Measurements from ENCODE around the gene P4HA3. TPM values are rescaled to one million over a fixed set of nuclear protein-coding genes. Genes with fewer than 3 reads are reported as not detected.

The P4HA3 gene
- total RNA-seq, 1 donor from 2014 or later: 0.26 TPM

DNA sequence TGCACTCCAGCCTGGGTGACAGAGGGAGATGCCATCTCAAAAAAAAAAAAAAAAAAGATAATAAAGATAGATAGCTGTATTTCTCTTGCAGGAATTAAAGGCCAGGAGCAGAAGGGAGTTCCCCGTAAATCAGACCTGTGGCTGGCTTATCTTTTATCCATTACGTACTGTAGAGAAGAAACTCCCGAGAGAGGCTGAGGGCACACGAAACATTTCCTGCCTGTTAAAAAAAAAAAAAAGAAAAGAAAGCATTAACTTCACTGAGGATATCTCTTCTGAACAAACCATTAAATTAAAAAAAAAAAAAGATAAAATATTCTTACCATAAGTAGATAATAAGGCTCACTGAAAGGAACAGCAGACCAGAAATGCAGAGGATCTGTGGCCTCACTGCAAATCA, 22.5 kb downstream of the P4HA3 start:
- Histone ChIP-seq H3K36me3 (ENCODE audit: control insufficient read depth, insufficient read depth, low read length) (no peaks in the 10 kb centered on the region), H3K4me3 (ENCODE audit: low read depth, low read length) (no peak overlapping the region), H3K27me3 (ENCODE audit: control insufficient read depth, insufficient read depth, low read length) (no peaks in the 10 kb centered on the region)
- FAIRE-seq: no peak
- no peak for DNase-seq (ENCODE audit: low read depth)
- TF ChIP-seq, protein P1, sequence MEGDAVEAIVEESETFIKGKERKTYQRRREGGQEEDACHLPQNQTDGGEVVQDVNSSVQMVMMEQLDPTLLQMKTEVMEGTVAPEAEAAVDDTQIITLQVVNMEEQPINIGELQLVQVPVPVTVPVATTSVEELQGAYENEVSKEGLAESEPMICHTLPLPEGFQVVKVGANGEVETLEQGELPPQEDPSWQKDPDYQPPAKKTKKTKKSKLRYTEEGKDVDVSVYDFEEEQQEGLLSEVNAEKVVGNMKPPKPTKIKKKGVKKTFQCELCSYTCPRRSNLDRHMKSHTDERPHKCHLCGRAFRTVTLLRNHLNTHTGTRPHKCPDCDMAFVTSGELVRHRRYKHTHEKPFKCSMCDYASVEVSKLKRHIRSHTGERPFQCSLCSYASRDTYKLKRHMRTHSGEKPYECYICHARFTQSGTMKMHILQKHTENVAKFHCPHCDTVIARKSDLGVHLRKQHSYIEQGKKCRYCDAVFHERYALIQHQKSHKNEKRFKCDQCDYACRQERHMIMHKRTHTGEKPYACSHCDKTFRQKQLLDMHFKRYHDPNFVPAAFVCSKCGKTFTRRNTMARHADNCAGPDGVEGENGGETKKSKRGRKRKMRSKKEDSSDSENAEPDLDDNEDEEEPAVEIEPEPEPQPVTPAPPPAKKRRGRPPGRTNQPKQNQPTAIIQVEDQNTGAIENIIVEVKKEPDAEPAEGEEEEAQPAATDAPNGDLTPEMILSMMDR (IDR thresholded peaks at IDR 0.05; ENCODE audit: insufficient read depth, low read length, severe bottlenecking): no peak

DNA sequence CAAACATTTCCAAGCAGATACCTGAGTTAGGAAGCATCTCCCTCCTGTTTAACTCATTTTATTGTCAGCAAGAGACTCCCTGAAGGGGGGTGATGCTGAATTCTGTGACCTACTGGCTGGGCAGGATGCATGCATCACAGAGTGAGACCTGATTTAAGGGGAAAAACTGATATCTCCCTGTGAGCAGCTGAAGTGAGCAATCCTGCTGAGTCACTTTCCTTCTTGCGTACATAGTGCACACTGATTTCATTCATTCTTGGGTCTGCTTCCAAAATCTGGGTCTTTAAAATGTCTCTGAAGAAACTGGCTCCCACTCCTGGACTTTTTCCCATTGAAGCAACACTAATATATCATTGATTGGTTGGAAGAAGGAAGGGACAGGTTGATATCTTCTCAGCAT, 23.3 kb downstream of the P4HA3 start:
- no peaks in the 10 kb centered on the region for H3K36me3 ChIP-seq (ENCODE audit: control insufficient read depth, insufficient read depth, low read length)
- DNase-seq (ENCODE audit: low read depth) (peak; percentile 90), FAIRE-seq (no peak)
- TF ChIP-seq, protein P1 (IDR thresholded peaks at IDR 0.05; ENCODE audit: insufficient read depth, low read length, severe bottlenecking): no peak
- H3K4me3 ChIP-seq (ENCODE audit: low read depth, low read length): no peak overlapping the region
- H3K27me3 ChIP-seq (ENCODE audit: control insufficient read depth, insufficient read depth, low read length): no peaks in the 10 kb centered on the region

DNA sequence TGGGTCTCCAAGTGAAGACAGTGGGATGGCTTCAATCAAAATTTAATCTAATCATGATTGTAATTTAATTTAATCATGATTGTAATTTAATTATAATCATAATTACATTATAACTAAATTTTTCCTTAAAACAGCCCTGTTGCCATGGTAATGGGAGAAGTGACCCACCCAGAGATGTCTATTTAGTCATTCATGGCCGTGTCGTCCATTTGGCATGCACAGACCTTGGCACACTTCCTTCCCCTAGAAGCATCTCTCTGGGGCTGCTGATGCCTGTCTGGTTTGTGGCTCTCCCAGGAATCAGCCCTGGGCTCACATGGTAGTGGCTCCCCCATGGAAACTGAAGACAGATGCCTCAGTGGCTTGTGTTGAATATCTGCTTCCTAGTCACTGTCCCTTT, 27.0 kb downstream of the P4HA3 start:
- DNase-seq (ENCODE audit: low read depth): no peak
- FAIRE-seq: no peak

DNA sequence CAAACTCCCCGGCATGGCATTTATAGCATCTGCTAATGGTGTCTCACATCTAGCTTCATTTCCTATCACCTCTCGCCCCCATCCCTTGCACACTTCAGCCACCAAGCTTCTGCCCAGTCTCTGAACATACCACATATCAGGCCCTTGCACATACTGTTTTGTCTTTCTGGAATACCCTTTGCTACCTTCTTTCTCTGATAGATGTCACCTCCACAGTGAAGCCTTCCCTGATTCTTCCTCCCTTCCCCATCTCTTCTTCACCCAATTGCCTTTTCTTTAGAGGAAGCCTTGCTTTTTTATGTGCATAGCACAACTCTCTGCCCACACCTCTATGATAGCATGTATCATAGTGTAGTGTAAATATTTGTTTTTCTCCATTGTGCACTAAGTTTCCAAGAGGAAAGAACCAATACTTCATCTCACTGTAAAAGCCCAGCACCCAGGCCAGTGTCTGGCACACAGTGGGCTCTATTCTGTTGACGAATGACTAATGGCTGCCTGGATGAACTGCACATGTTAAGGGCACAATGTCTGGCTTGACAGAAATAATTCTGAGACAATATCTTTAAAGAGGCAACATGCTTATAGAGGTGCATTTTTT, 27.8 kb downstream of the P4HA3 start:
- TF ChIP-seq, protein P1 (IDR thresholded peaks at IDR 0.05; ENCODE audit: insufficient read depth, low read length, severe bottlenecking): no peak
- H3K36me3 ChIP-seq (ENCODE audit: control insufficient read depth, insufficient read depth, low read length): no peaks in the 10 kb centered on the region
- no peaks in the 10 kb centered on the region for H3K27me3 ChIP-seq (ENCODE audit: control insufficient read depth, insufficient read depth, low read length)
- DNase-seq (ENCODE audit: low read depth) (peak; percentile 46), FAIRE-seq (no peak)
- no peak overlapping the region for H3K4me3 ChIP-seq (ENCODE audit: low read depth, low read length)

More for the DNA sequence above, 27.0 kb downstream of the P4HA3 start:
- H3K27me3 ChIP-seq (ENCODE audit: control insufficient read depth, insufficient read depth, low read length): no peaks in the 10 kb centered on the region
- H3K4me3 ChIP-seq (ENCODE audit: low read depth, low read length): no peak overlapping the region
- H3K36me3 ChIP-seq (ENCODE audit: control insufficient read depth, insufficient read depth, low read length): no peaks in the 10 kb centered on the region
- TF ChIP-seq, protein P1 (IDR thresholded peaks at IDR 0.05; ENCODE audit: insufficient read depth, low read length, severe bottlenecking): no peak

DNA sequence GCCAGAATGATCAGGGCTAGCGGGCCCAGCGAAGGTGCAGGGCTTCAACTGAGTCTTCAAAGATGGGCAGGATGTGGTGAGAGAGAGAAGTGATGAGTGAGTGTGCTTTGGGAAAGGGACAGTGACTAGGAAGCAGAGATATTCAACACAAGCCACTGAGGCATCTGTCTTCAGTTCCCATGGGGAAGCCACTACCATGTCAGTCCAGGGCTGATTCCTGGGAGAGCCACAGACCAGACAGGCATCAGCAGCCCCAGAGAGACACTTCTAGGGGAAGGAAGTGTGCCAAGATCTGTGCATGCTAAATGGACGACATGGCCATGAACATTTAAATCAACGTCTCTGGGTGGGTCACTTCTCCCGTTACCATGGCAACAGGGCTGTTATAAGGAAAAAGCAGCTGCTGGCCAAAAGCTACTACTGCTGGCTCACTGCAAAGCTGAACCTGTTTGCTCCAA, 28.5 kb downstream of the P4HA3 start:
- FAIRE-seq (no peak), DNase-seq (ENCODE audit: low read depth) (no peak)
- no peaks in the 10 kb centered on the region for H3K36me3 ChIP-seq (ENCODE audit: control insufficient read depth, insufficient read depth, low read length)
- no peak overlapping the region for H3K4me3 ChIP-seq (ENCODE audit: low read depth, low read length)
- H3K27me3 ChIP-seq (ENCODE audit: control insufficient read depth, insufficient read depth, low read length): no peaks in the 10 kb centered on the region
- TF ChIP-seq, protein P1 (IDR thresholded peaks at IDR 0.05; ENCODE audit: insufficient read depth, low read length, severe bottlenecking): no peak

DNA sequence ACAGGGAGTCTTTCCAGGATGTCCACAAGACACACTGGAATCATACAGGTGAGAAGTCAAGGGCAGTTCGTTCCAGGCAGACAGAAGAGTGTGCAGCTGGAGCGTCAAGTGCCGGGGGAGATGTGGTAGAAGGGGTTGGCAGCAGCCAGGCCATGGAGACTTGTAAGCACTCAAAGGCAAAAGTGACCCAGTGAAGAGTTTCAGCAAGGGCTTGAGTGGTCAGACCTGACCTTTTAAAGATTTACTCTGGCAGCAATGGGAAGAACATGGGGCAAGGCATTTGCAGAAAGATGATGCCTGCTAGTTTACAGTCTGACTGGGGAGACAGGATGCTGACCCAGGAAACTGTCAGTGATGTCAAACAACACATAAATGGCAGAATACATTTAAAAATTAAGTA, 29.0 kb downstream of the P4HA3 start:
- Histone ChIP-seq H3K27me3 (ENCODE audit: control insufficient read depth, insufficient read depth, low read length) (no peaks in the 10 kb centered on the region), H3K36me3 (ENCODE audit: control insufficient read depth, insufficient read depth, low read length) (no peaks in the 10 kb centered on the region), H3K4me3 (ENCODE audit: low read depth, low read length) (no peak overlapping the region)
- FAIRE-seq (no peak), DNase-seq (ENCODE audit: low read depth) (no peak)
- TF ChIP-seq, protein P1 (IDR thresholded peaks at IDR 0.05; ENCODE audit: insufficient read depth, low read length, severe bottlenecking): no peak
